ENCODE results near the gene SRRM3.
A peak's percentile ranks its signal among the peaks of the same experiment; 100 is the strongest.
"Not testable (repeated sequence)": the region's sequence is repeated elsewhere in the genome, so short reads cannot be mapped to it uniquely, and the experiment has no call there.

Gene SRRM3

DNA sequence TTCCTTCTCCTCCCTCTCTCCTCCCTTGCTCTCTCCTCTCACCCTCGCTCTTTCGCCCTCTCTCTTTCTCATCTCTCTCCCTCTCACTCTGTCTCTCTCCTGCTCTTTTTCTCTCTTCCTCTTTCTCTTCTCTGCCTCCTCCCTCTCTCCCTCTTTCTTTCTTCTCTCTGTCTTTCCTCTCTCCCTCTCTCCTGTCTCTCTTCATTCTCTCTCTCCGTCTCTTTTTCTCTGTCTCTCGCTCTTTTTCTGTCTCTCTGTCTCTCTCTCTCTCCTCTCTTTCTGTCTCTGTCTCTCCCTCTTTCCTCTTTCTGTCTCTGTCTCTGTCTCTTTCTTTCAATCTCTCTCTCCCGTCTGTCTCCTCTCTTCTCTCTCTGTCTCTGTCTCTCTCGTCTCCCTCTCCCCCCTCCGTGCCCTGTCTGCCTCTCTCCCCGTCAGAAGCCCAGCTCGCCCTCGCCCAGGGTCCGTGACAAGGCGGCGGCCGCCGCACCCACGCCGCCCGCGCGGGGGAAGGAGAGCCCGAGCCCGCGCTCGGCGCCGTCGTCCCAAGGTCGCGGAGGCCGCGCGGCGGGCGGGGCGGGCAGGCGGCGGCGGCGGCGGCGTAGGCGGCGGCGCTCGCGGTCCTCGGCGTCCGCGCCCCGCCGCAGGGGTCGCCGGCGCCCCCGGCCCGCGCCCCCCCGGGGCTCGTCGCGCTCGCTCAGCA is 79.5 kb downstream of the SRRM3 start:
- in situ Hi-C loops (cut with HindIII; ENCODE audit: low pct_unique_long_range_greater_than_20kb, low sequenced_read_pairs) = no loop called here
- DNase-seq (ENCODE audit: low read depth in 1 of 2, low spot score in 1 of 2) = no peak
- no peak for TF ChIP-seq JUND (IDR thresholded peaks at IDR 0.05; ENCODE audit: low read depth)

DNA sequence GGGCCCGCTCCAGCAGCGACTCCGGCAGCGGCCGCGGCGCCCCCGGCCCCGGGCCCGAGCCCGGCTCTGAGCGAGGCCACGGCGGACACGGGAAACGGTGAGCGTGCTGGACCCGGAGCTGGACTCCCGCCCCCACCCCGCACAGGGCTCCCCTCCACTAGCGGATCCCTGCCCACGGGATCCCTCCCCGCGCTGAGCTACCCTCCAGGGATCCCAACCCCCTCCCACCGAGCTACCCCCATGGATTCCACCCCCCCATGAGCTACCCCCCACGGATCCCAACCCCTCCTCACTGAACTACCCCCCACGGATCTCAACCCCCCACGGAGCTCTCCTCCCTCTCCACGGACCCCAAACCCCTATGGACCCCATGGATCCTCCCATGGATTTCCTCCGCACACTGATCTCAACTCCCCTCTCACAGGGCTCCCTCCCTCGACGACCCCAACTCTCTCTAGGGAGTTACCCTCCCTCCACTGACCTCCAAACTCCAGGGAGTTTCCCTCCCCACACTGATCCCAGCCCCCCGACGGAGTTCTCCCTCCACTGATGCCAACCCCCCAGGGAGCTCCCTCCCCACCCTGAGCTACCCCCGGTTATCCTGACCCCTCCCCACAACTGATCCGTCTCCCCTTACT is 80.1 kb downstream of the SRRM3 start:
- in situ Hi-C loops (cut with HindIII; ENCODE audit: low pct_unique_long_range_greater_than_20kb, low sequenced_read_pairs) = no loop called here
- no peak for TF ChIP-seq JUND (IDR thresholded peaks at IDR 0.05; ENCODE audit: low read depth)
- no peak for DNase-seq (ENCODE audit: low read depth in 1 of 2, low spot score in 1 of 2)

DNA sequence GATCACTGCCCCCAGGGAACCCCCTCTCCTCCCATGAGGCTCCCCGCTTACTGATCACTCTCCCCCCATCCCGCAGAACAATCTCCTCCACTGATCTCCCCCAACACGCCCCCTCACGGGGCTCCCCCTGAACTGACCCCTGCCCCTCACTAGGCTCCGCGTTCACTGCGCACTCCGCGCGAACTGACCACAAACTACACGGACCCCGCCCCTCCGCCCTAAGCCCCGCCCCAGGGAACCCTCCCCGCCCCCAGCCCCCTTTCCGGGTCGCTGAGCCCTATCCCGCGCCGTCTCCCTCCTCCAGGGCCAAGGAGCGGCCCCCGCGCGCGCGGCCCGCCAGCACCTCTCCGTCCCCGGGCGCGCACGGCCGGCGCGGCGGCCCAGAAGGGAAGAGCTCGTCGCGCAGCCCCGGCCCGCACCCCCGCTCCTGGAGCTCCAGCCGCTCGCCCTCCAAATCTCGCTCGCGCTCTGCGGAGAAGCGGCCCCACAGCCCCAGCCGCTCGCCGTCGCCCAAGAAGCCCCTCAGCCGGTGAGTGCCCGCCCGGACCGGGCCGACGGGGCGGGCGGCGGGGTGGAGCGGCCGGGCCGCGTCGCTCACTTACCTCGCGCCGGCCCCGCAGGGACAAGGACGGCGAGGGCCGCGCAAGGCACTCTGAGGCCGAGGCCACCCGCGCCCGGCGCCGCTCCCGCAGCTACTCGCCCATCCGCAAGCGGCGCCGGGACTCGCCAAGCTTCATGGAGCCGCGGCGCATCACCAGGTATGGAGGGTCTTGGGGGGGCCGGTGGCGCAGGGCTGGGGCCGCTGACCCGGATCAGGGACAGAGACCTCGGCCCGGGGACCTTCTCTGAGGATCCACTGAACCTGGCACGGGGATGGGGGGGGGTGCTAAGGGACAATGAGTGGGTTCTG is 80.9 kb downstream of the SRRM3 start:
- in situ Hi-C loops (cut with HindIII; ENCODE audit: low pct_unique_long_range_greater_than_20kb, low sequenced_read_pairs) = no loop called here
- peak; percentile 47 to 51 for DNase-seq (ENCODE audit: low read depth in 1 of 2, low spot score in 1 of 2)
- TF ChIP-seq JUND (IDR thresholded peaks at IDR 0.05; ENCODE audit: low read depth) = no peak

DNA sequence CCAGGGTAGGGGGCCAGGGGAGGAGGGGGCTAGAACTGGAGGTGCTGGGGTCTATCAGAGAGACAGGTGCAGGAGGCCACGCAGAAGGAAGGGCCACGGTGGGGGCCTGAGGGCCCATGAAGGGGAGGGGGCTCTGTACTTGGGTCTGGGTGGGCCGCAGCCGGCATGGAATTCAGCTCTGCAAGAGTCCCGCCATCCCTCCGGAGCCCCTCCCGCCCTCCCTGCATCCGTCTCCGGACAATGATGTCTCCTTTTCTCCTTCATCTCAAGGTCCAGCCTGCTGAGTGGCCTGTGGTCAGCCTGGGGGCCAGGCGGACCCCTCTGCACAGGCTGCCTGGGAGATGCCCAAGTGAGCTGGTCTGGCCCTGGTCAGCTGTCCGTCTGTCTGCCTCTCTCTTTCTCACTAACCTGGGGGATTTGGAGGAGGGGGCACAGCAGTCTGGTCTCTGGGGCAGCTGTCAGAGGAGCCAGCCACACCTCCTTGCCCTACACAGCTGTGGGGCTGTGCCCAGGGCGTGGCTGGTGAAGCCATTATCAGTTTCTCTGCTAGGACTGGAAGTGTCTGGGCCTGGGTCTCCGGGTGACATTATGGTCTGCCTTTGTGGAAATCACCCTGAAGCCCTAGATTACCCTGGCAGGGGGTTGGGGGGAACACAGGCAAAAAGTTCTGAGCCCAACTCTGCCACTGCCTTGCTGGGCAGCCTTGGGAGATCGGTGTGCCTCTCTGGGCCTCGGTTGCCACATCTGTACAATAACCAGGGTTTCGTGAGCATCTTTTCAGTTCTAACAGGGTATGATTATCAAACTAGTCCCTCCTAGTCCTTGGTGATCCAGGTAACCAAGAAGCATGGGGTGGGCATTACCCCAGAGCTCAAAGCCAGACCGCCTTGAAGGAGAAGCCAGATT is 81.8 kb downstream of the SRRM3 start:
- in situ Hi-C loops (cut with HindIII; ENCODE audit: low pct_unique_long_range_greater_than_20kb, low sequenced_read_pairs) = no loop called here
- DNase-seq (ENCODE audit: low read depth in 1 of 2, low spot score in 1 of 2) = no peak
- no peak for TF ChIP-seq JUND (IDR thresholded peaks at IDR 0.05; ENCODE audit: low read depth)

DNA sequence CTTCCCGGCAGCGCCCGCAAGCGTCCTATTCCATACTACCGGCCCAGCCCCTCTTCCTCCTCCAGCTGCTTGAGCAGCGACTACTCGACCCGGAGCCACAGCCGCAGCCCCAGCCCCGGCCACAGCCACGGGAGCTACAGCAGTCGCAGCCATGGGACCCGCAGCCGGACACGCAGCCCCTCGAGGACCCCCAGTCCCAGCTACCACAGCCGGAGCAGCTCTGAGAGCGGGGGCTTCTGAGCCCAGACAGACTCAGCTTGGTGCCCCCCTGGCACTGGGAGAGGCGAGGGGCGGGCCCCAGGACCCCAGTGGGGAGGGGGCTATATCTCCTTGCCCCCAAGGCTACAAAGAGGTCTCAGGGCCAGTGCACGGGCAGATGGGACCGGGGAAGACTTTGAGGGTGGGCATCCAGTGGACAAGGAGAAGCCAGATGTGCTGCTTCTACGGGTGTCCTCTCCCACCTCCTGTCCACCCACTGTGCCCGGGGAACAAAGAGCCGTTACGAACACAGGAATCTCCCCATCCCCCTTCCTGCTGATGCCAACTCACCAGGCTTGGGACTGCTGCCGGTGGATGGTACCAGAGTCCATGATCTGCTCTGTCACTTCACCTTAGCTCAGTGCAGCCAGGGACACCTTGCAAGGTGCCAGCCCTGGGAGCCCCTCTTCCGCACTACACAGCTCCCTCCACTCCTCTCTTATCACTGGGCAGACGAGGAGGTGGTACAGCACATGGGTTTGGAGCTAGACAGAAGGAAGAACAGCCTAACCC is 84.1 kb downstream of the SRRM3 start:
- no peak for TF ChIP-seq JUND (IDR thresholded peaks at IDR 0.05; ENCODE audit: low read depth)
- DNase-seq (ENCODE audit: low read depth in 1 of 2, low spot score in 1 of 2) = no peak
- in situ Hi-C loops (cut with HindIII; ENCODE audit: low pct_unique_long_range_greater_than_20kb, low sequenced_read_pairs) = no loop called here

DNA sequence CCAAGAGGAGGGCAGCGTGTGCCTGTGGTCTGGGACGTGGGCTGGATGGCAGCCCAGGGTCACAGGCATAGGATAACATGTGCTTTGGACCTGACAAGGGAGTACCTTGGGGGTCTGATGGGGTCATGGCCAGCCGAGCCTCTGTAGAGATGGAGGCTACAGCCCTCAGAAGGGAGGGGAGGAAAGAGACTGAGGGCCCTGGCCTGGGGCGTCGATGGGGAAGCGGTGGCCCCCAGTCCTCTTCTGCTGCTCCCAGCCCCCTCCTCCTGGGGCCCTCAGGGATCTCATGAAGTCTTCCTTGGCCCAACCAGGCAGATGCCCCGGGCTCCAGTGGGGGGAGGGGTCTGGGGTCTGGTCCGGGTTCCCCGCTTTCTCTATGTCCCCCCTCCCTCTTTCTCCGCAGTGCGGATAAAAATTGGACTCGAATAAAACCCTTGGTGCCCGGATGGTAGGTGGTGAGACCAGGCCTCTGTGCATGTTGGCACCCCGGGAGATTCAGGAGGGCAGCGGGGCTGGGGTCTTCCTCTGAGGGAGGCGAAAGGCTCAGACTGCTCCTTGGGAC is 85.2 kb downstream of the SRRM3 start:
- no peak for TF ChIP-seq JUND (IDR thresholded peaks at IDR 0.05; ENCODE audit: low read depth)
- in situ Hi-C loops (cut with HindIII; ENCODE audit: low pct_unique_long_range_greater_than_20kb, low sequenced_read_pairs) = no loop called here

DNA sequence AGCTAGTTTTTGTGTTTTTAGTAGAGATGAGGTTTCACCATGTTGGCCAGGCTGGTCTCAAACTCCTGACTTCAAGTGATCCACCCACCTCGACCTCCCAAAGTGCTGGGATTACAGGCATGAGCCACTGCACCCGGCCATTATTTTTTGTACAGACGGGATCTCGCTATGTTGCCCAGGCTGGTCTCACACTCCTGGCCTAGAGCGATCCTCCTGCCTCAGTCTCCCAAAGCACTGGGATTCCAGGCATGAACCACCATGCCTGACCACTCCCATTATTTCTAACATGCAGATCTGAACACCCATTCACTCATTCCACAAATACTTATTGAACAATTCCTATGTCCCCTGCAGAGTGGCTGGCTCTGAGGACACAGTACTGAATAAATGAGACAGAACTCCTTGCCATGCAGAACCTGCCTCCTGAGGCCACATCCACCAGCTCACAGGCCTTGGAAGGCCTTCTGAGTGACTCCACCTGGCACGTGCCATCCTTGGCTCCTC is 89.2 kb downstream of the SRRM3 start:
- in situ Hi-C loops (cut with HindIII; ENCODE audit: low pct_unique_long_range_greater_than_20kb, low sequenced_read_pairs) = not testable (repeated sequence)
- peak in 1 of 2 experiments; percentile 64 for DNase-seq (ENCODE audit: low read depth in 1 of 2, low spot score in 1 of 2)

More for the DNA sequence above, 85.2 kb downstream of the SRRM3 start:
- no peak for DNase-seq (ENCODE audit: low read depth in 1 of 2, low spot score in 1 of 2)

DNA sequence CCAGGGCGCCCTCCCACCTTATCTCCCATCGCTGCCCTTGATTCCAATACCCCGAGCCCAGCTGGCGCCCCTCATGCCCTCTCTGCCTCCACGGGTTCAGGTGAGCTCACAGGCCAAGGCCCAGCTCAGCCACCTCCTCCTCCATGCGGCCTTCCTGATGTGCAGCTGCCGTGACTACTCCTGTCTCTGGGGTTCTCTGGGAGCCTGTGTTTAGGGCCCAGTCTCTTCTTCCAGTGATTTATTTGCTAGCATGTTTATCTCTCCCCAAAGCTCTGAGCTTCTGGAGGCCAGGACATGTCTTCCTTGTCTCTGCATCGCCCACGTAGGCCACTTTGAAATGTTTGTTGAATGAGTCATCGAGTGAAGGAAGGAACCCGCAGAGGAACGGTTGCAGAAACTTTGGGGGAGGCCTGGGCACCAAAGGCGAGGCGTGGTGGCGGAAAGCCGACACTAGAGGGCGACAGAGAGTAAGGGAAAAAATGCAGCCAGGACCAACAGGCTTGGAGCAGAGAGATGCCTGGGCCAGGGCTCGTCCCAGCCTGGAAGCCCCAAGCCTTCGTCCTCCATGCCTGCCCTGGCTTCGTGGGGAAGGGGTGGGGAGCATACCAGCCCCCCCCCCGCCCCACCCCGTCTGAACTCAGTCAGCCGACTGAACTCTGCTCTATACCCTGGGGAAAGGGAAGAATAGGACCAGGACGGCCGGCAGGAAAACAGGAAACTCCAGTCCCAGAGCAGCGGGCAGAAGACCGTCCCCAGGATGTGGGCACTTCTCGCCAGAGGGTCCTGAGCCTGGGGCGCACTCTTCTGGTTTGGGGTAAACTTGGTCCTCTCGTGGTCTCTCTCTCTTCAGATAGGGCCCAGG is 89.9 kb downstream of the SRRM3 start:
- peak; percentile 98 for TF ChIP-seq JUND (IDR thresholded peaks at IDR 0.05; ENCODE audit: low read depth)
- in situ Hi-C loops (cut with HindIII; ENCODE audit: low pct_unique_long_range_greater_than_20kb, low sequenced_read_pairs) = no loop called here
- peak; percentile 70 to 99 for DNase-seq (ENCODE audit: low read depth in 1 of 2, low spot score in 1 of 2)

DNA sequence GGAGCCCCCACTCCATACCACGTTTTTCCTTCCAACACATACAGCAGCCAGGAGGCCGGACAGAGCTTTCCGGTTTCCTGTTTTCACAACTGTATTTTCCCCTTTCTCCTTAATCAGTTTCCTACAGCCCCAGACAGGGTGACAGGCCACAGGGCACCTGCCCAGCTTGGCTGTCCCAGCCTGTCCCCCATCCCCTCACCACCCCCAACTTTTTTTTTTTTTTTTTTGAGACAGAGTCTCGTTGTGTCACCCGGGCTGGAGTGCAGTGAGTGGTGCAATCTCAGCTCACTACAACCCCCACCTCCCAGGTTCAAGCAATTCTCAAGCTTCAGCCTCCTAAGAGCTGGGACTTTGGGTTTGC is 90.5 kb downstream of the SRRM3 start:
- in situ Hi-C loops (cut with HindIII; ENCODE audit: low pct_unique_long_range_greater_than_20kb, low sequenced_read_pairs) = no loop called here
- DNase-seq (ENCODE audit: low read depth in 1 of 2, low spot score in 1 of 2) = peak in 1 of 2 experiments; percentile 63
- TF ChIP-seq JUND (IDR thresholded peaks at IDR 0.05; ENCODE audit: low read depth) = no peak

DNA sequence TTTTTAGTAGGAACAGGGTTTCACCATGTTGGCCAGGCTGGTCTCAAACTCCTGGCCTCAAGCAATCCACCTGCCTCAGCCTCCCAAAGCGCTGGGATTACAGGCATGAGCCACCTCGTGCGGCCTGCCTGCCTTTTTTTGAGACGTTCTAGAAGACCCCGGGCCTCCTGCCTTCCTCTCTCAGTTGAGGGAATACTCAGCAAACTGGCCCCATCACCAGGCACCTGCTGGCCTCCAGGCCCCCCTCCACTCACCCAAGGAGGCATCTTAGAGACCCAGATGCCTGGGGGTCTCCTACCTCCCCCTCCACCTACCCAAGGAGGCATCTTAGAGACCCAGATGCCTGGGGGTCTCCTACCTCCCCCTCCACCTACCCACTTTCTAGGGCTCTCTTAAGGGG is 91.2 kb downstream of the SRRM3 start:
- DNase-seq (ENCODE audit: low read depth in 1 of 2, low spot score in 1 of 2); in situ Hi-C loops (cut with HindIII; ENCODE audit: low pct_unique_long_range_greater_than_20kb, low sequenced_read_pairs): not testable (repeated sequence)
